Heart right ventricle (tissue), 16 donors: ENCODE measurements around the gene TMEM266. TPM values are rescaled to one million over a fixed set of nuclear protein-coding genes. Genes with fewer than 3 reads are reported as not detected.

Source experiments
- ATAC-seq, 8 donors: fragments of 200-7000 bp; cut with Tn5 transposase; one replicate each; pipeline ENCODE4 v1.9.1; 2020; ENCODE audit warnings: mild to moderate bottlenecking in 8 of 8, moderate library complexity in 8 of 8, moderate number of reproducible peaks in 1 of 8
- DNase-seq, 2 donors: peaks; one replicate each; pipeline ENCODE4 v3.0.0-alpha.2; 2020
- H3K27ac ChIP-seq, 10 donors: fragments of 200-600 bp; sonication (generic) in 2 of 10; one replicate each; pipeline versions ENCODE4 v1.5.0 to v1.8.0; 2020 to 2022; ENCODE audit warnings: mild to moderate bottlenecking in 3 of 10
- H3K27me3 ChIP-seq, 7 donors: fragments of 200-600 bp; one replicate each; pipeline ENCODE4 v1.8.0; 2021 to 2022; ENCODE audit warnings: mild to moderate bottlenecking in 2 of 7
- H3K36me3 ChIP-seq, 9 donors: fragments of 200-600 bp; sonication (generic) in 1 of 9; one replicate each; pipeline versions ENCODE4 v1.5.0 to v1.8.0; 2020 to 2022; ENCODE audit warnings: mild to moderate bottlenecking in 2 of 9
- H3K4me1 ChIP-seq, 9 donors: fragments of 200-600 bp; sonication (generic) in 1 of 9; one replicate each; pipeline versions ENCODE4 v1.5.0 to v1.8.0; 2020 to 2022; ENCODE audit warnings: mild to moderate bottlenecking in 4 of 9
- H3K4me3 ChIP-seq, 10 donors: fragments of 200-600 bp; sonication (generic) in 2 of 10; one replicate each; pipeline versions ENCODE4 v1.5.0 to v1.8.0; 2020 to 2022; ENCODE audit warnings: mild to moderate bottlenecking in 7 of 10, moderate library complexity in 2 of 10
- H3K9me3 ChIP-seq, 11 donors: fragments of 200-600 bp in 10 of 11; sonication (generic) in 2 of 11; one replicate each; pipeline versions ENCODE4 v1.5.0 to v1.8.0; 2013 to 2022; ENCODE audit warnings: mild to moderate bottlenecking in 2 of 11, control low read depth in 1 of 11, moderate library complexity in 1 of 11
- CTCF ChIP-seq, 9 donors: fragments of 200-600 bp; sonication (generic) in 2 of 9; IDR thresholded peaks; one replicate each; pipeline versions ENCODE4 v1.5.0 to v1.8.0; 2021 to 2022; ENCODE audit warnings: antibody characterized with exemption in 9 of 9, mild to moderate bottlenecking in 5 of 9, moderate library complexity in 1 of 9
- WGBS, 2 donors: extraction: QIAGEN DNeasy Blood & Tissue Kit; methylation state at CpG; one replicate each; pipeline ENCODE4 v1.1.7; 2013; ENCODE audit warnings: inconsistent platforms in 1 of 2; 5-methylcytosine and 5-hydroxymethylcytosine counted together
- intact Hi-C, 10 donors: fragments of 100-400 bp; cut with DNase I; formaldehyde crosslinking; loops; one replicate each; pipeline versions ENCODE4 v1.11.1 to v1.14.2; 2022
- polyA plus RNA-seq, 2 donors: library from polyadenylated mRNA; stranded (reverse); fragments of 200-250 nt; gene quantifications; one replicate each; pipeline ENCODE4 v1.2.3, GENCODE V29; 2013
- total RNA-seq, 10 donors: library from RNA; stranded (reverse); fragmentation: NEBNext Ultra II Directional in 3 of 10; extraction: Animal tissue kit (Norgen Biotek cat#: 25700) in 3 of 10; gene quantifications; one replicate each; pipeline versions ENCODE4 v1.2.1 to v1.2.4, GENCODE V29; 2021 to 2023
- donor health status: Arrhythmogenic right ventricular cardiomyopathy.
- donor health status: ischemic (EF 13 %, LVEDD 7.1; RV severe dilation, severe dysfunction).
- donor health status: healthy with polysubstance abuse.
- donor health status: DM: no; HTN: yes; CAD: no.
- donor health status: DM: no; HTN: no; CAD: no.
- donor health status: ischemic (EF 25% LVEDD 6.9; RV normal size, moderate dysfunction).
- donor health status: ischemic (EF 25% LVEDD 5.7; RV mildly dilated, moderate dysfunction).
- donor health status: healthy.
- donor health status: DM: yes; HTN: yes; CAD: no.
- donor health status: Ischemic cardiomyopathy.
- donor health status: ischemic (EF 35%, LVEDD 5.7; RV mildly dilated, moderate dysfunction).
- donor health status: nonischemic (EF 11% LVEDD 7.7; RV severe dilation, severe dysfunction).
- donor health status: DM: yes; HTN: yes; CAD: no.
- donor health status: PGD.
- donor health status: ischemic (EF 29% LVEDD 5.4; RV normal size, mild dysfunction).
- donor health status: nonischemic (EF 23%, LVEDD 6.1; RV moderate dilation, normal function).

TMEM266 gene
- total and polyA plus RNA-seq, 12 donors = 0.01 to 0.30 (median 0.15) TPM; not detected in 3

GRCh38 chr15:76114561-76114960 is 54.8 kb downstream of the TMEM266 start:
- Histone ChIP-seq H3K4me3 (no peak overlapping the region), H3K27me3 (peaks cover 0 to 32% (median 14%) of the 10 kb centered on the region in 7 donors), H3K9me3 (peaks cover 0 to 7% (median 0%) of the 10 kb centered on the region in 11 donors), H3K27ac (no peak overlapping the region), H3K36me3 (no peaks in the 10 kb centered on the region), H3K4me1 (no peaks in the 10 kb centered on the region)
- WGBS, 2 donors = 83 to 88% methylated on average over 3 of the region's 3 CpGs
- intact Hi-C loops = no loop called here
- no peak for DNase-seq
- no peak for TF ChIP-seq CTCF (IDR thresholded peaks at IDR 0.05)
- no peak for ATAC-seq

GRCh38 chr15:76116138-76116885 is 56.5 kb downstream of the TMEM266 start:
- Histone ChIP-seq H3K4me3 (no peak overlapping the region), H3K9me3 (no peaks in the 10 kb centered on the region), H3K27ac (no peak overlapping the region), H3K4me1 (no peaks in the 10 kb centered on the region), H3K27me3 (peaks cover 0 to 32% (median 14%) of the 10 kb centered on the region in 7 donors), H3K36me3 (no peaks in the 10 kb centered on the region)
- no peak for DNase-seq
- no peak for ATAC-seq
- TF ChIP-seq CTCF (IDR thresholded peaks at IDR 0.05) = no peak
- WGBS, 2 donors = 39 to 42% methylated on average over 15 of the region's 15 CpGs
- intact Hi-C loops = no loop called here

GRCh38 chr15:76117181-76117580 is 57.4 kb downstream of the TMEM266 start:
- no peak for TF ChIP-seq CTCF (IDR thresholded peaks at IDR 0.05)
- DNase-seq = no peak
- H3K4me3 ChIP-seq = no peak overlapping the region
- intact Hi-C loops = no loop called here
- peaks cover 0 to 32% (median 14%) of the 10 kb centered on the region in 7 donors for H3K27me3 ChIP-seq
- H3K4me1 ChIP-seq = no peaks in the 10 kb centered on the region
- no peak for ATAC-seq
- H3K36me3 ChIP-seq = no peaks in the 10 kb centered on the region
- no peak overlapping the region for H3K27ac ChIP-seq
- H3K9me3 ChIP-seq = no peaks in the 10 kb centered on the region
- WGBS, 2 donors = 89 to 90% methylated on average over 9 of the region's 9 CpGs

GRCh38 chr15:76118767-76119166 is 59.0 kb downstream of the TMEM266 start:
- no peak for ATAC-seq
- WGBS, 2 donors = 80 to 82% methylated on average over 6 of the region's 6 CpGs
- no peak for TF ChIP-seq CTCF (IDR thresholded peaks at IDR 0.05)

More at GRCh38 chr15:76118767-76119166, 59.0 kb downstream of the TMEM266 start:
- no peak overlapping the region for H3K4me3 ChIP-seq
- H3K27me3 ChIP-seq = peaks cover 0 to 33% (median 14%) of the 10 kb centered on the region in 7 donors
- H3K4me1 ChIP-seq = no peaks in the 10 kb centered on the region
- intact Hi-C loops = no loop called here
- H3K27ac ChIP-seq = no peak overlapping the region
- no peaks in the 10 kb centered on the region for H3K9me3 ChIP-seq
- H3K36me3 ChIP-seq = no peaks in the 10 kb centered on the region
- DNase-seq = no peak
